H9 (cell line): ENCODE measurements around the gene NCOA1. TPM values are rescaled to one million over a fixed set of nuclear protein-coding genes. Genes with fewer than 3 reads are reported as not detected.

Source experiments
- DNase-seq: peaks from one replicate; pipeline ENCODE4 v3.0.0-alpha.2; 2017
- H2AFZ ChIP-seq: one replicate; pipeline ENCODE4 v1.6.1; 2013; ENCODE audit warnings: mild to moderate bottlenecking, low read length, control low read depth, moderate library complexity
- H2AK5ac ChIP-seq: 2 replicates; pipeline ENCODE4 v1.6.1; 2013; ENCODE audit warnings: low read length, control low read depth, mixed read lengths; ENCODE audit not compliant: insufficient read length
- H2BK120ac ChIP-seq: one replicate; pipeline ENCODE4 v1.6.1; 2013; ENCODE audit warnings: low read depth, mild to moderate bottlenecking, low read length, control low read depth, inconsistent platforms; ENCODE audit not compliant: poor library complexity, severe bottlenecking
- H2BK12ac ChIP-seq: 2 replicates; pipeline ENCODE4 v1.6.1; 2013; ENCODE audit warnings: low read length, control low read depth, mixed read lengths, low read depth; ENCODE audit not compliant: insufficient read length
- H2BK15ac ChIP-seq: 2 replicates; pipeline ENCODE4 v1.6.1; 2013; ENCODE audit warnings: low read depth, low read length, control low read depth
- H2BK20ac ChIP-seq: one replicate; pipeline ENCODE4 v1.6.1; 2013; ENCODE audit warnings: low read depth, mild to moderate bottlenecking, low read length, control low read depth, inconsistent platforms; ENCODE audit not compliant: poor library complexity, severe bottlenecking
- H2BK5ac ChIP-seq: 2 replicates; pipeline ENCODE4 v1.6.1; 2013; ENCODE audit warnings: low read length, control low read depth, mixed read lengths; ENCODE audit not compliant: insufficient read length
- H3K14ac ChIP-seq: 2 replicates; pipeline ENCODE4 v1.6.1; 2013; ENCODE audit warnings: low read length, control low read depth; ENCODE audit not compliant: insufficient read depth
- H3K18ac ChIP-seq: 2 replicates; pipeline ENCODE4 v1.6.1; 2013; ENCODE audit warnings: low read depth, mild to moderate bottlenecking, mixed read lengths, low read length, control low read depth; ENCODE audit not compliant: insufficient read length
- H3K23ac ChIP-seq: 2 replicates; pipeline ENCODE4 v1.6.1; 2013; ENCODE audit warnings: low read length, control low read depth, mixed read lengths, low read depth; ENCODE audit not compliant: insufficient read length
- H3K23me2 ChIP-seq: 2 replicates; pipeline ENCODE4 v1.6.1; 2013; ENCODE audit warnings: low read depth, mild to moderate bottlenecking, mixed read lengths, low read length, control low read depth; ENCODE audit not compliant: insufficient read length, poor library complexity, severe bottlenecking
- H3K27ac ChIP-seq: 2 replicates; pipeline ENCODE4 v1.5.1; 2013; ENCODE audit warnings: low read length, control low read depth, mixed read lengths, low read depth; ENCODE audit not compliant: insufficient read length
- H3K27me3 ChIP-seq: 2 replicates; pipeline ENCODE4 v1.6.1; 2013; ENCODE audit warnings: low read length, control low read depth, inconsistent platforms; ENCODE audit not compliant: insufficient read depth
- H3K4ac ChIP-seq: 2 replicates; pipeline ENCODE4 v1.6.1; 2013; ENCODE audit warnings: low read depth, mild to moderate bottlenecking, control low read depth, inconsistent platforms, low read length, moderate library complexity
- H3K4me1 ChIP-seq: 2 replicates; pipeline ENCODE4 v1.6.1; 2013; ENCODE audit warnings: low read length, control low read depth, inconsistent platforms; ENCODE audit not compliant: insufficient read depth
- H3K4me2 ChIP-seq: 2 replicates; pipeline ENCODE4 v1.6.1; 2013; ENCODE audit warnings: low read length, control low read depth, mixed read lengths; ENCODE audit not compliant: insufficient read length, insufficient read depth
- H3K56ac ChIP-seq: 2 replicates; pipeline ENCODE4 v1.6.1; 2013; ENCODE audit warnings: low read depth, mild to moderate bottlenecking, mixed read lengths, low read length, control low read depth; ENCODE audit not compliant: insufficient read length
- H3K79me1 ChIP-seq: 2 replicates; pipeline ENCODE4 v1.6.1; 2013; ENCODE audit warnings: low read depth, mild to moderate bottlenecking, moderate library complexity, low read length, control low read depth, inconsistent platforms; ENCODE audit not compliant: insufficient read depth, poor library complexity, severe bottlenecking
- H3K79me2 ChIP-seq: 2 replicates; pipeline ENCODE4 v1.6.1; 2013; ENCODE audit warnings: low read length, control low read depth, inconsistent platforms; ENCODE audit not compliant: insufficient read depth
- H3K9ac ChIP-seq: 2 replicates; pipeline ENCODE4 v1.6.1; 2013; ENCODE audit warnings: low read length, control low read depth, mixed read lengths; ENCODE audit not compliant: insufficient read length; ENCODE audit errors: extremely low read depth
- H3K9me3 ChIP-seq: one replicate; pipeline ENCODE4 v1.6.1; 2013; ENCODE audit warnings: low read depth, low read length, inconsistent platforms; ENCODE audit not compliant: control insufficient read depth
- H3T11ph ChIP-seq: one replicate; pipeline ENCODE4 v1.6.1; 2013; ENCODE audit warnings: mild to moderate bottlenecking, low read length, control low read depth, inconsistent platforms
- H4K20me1 ChIP-seq: one replicate; pipeline ENCODE4 v1.6.1; 2013; ENCODE audit not compliant: control insufficient read depth, insufficient read length, insufficient read depth
- H4K5ac ChIP-seq: 2 replicates; pipeline ENCODE4 v1.6.1; 2013; ENCODE audit warnings: low read depth, mild to moderate bottlenecking, mixed read lengths, low read length, control low read depth; ENCODE audit not compliant: insufficient read length
- H4K8ac ChIP-seq: replicated peaks from 2 replicates; pipeline ENCODE4 v1.6.1; 2013; ENCODE audit warnings: low read length, control low read depth, mixed read lengths, low read depth; ENCODE audit not compliant: insufficient read length
- H4K91ac ChIP-seq: 2 replicates; pipeline ENCODE4 v1.6.1; 2013; ENCODE audit warnings: low read depth, mild to moderate bottlenecking, moderate library complexity, mixed read lengths, low read length, control low read depth; ENCODE audit not compliant: insufficient read length
- H3K27ac Mint-ChIP-seq, 3 experiments: 2 replicates in 2 of 3; 3 replicates in 1 of 3; pipeline ENCODE4 v1.8.0; 2020 to 2021; ENCODE audit warnings: mixed read lengths in 3 of 3, mild to moderate bottlenecking in 1 of 3, moderate library complexity in 1 of 3
- H3K27me3 Mint-ChIP-seq: 2 replicates; pipeline ENCODE4 v1.8.0; 2021; ENCODE audit warnings: low read depth, mild to moderate bottlenecking, moderate library complexity, mixed read lengths
- H3K36me3 Mint-ChIP-seq, 3 experiments: 2 replicates in 2 of 3; 3 replicates in 1 of 3; pipeline ENCODE4 v1.8.0; 2020 to 2021; ENCODE audit warnings: low read depth in 3 of 3, mixed read lengths in 3 of 3; ENCODE audit not compliant: insufficient read depth in 1 of 3
- H3K4me1 Mint-ChIP-seq, 2 experiments: 2 replicates each; pipeline ENCODE4 v1.8.0; 2020; ENCODE audit warnings: mixed read lengths in 2 of 2
- H3K4me3 Mint-ChIP-seq, 2 experiments: 2 replicates in 1 of 2; 3 replicates in 1 of 2; pipeline ENCODE4 v1.8.0; 2020 to 2021; ENCODE audit warnings: mild to moderate bottlenecking in 2 of 2, mixed read lengths in 2 of 2, moderate library complexity in 1 of 2
- H3K9me3 Mint-ChIP-seq, 2 experiments: 2 replicates in 1 of 2; 3 replicates in 1 of 2; pipeline ENCODE4 v1.8.0; 2020; ENCODE audit warnings: mild to moderate bottlenecking in 2 of 2, mixed read lengths in 2 of 2, moderate library complexity in 1 of 2
- WGBS: extraction: QIAGEN DNeasy Blood & Tissue Kit; methylation state at CpG from one replicate; pipeline ENCODE4 v1.1.7; 2013; ENCODE audit warnings: missing lambda C conversion rate, low lambda C conversion rate, mixed read lengths; ENCODE audit not compliant: insufficient read length; ENCODE audit errors: extremely low coverage; 5-methylcytosine and 5-hydroxymethylcytosine counted together
- total RNA-seq: library from RNA; stranded (reverse); gene quantifications from 2 replicates; pipeline ENCODE4 v1.2.1, GENCODE V29; 2021
- TF ChIP-seq, protein P1 (sequence below): fragments of 200-600 bp; sonication (generic); conservative IDR thresholded peaks from 3 replicates; pipeline ENCODE4 v1.8.0; 2021; ENCODE audit warnings: antibody characterized with exemption, mild to moderate bottlenecking

NCOA1 gene
- total RNA-seq, 1 experiment from 2014 or later: 14.8 TPM

- no peak overlapping the region for H2AFZ ChIP-seq
- no peak overlapping the region for H2BK12ac ChIP-seq
- H4K8ac ChIP-seq: no peak overlapping the region
- no peak overlapping the region for H3K56ac ChIP-seq
- H3K79me1 ChIP-seq: no peaks in the 10 kb centered on the region
- no peaks in the 10 kb centered on the region for H3K27me3 ChIP-seq
- no peak overlapping the region for H3K14ac ChIP-seq
- H3K4me3 Mint-ChIP-seq: no peak overlapping the region
- H3K36me3 Mint-ChIP-seq: peaks cover 7 to 19% (median 17%) of the 10 kb centered on the region in 3 experiments
- no peak overlapping the region for H2BK120ac ChIP-seq
- H4K91ac ChIP-seq: no peak overlapping the region
- H3K79me2 ChIP-seq: no peaks in the 10 kb centered on the region
- no peak overlapping the region for H3K4me2 ChIP-seq
- H3K23me2 ChIP-seq: no peaks in the 10 kb centered on the region
- no CpG with 5 or more reads among the region's 7 CpGs for WGBS
- H4K5ac ChIP-seq: no peak overlapping the region
- H2BK5ac ChIP-seq: no peak overlapping the region
- H4K20me1 ChIP-seq: no peaks in the 10 kb centered on the region
- H2BK15ac ChIP-seq: no peak overlapping the region
- TF ChIP-seq, protein P1, sequence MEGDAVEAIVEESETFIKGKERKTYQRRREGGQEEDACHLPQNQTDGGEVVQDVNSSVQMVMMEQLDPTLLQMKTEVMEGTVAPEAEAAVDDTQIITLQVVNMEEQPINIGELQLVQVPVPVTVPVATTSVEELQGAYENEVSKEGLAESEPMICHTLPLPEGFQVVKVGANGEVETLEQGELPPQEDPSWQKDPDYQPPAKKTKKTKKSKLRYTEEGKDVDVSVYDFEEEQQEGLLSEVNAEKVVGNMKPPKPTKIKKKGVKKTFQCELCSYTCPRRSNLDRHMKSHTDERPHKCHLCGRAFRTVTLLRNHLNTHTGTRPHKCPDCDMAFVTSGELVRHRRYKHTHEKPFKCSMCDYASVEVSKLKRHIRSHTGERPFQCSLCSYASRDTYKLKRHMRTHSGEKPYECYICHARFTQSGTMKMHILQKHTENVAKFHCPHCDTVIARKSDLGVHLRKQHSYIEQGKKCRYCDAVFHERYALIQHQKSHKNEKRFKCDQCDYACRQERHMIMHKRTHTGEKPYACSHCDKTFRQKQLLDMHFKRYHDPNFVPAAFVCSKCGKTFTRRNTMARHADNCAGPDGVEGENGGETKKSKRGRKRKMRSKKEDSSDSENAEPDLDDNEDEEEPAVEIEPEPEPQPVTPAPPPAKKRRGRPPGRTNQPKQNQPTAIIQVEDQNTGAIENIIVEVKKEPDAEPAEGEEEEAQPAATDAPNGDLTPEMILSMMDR: no peak
- H3K4me1 ChIP-seq: no peaks in the 10 kb centered on the region
- DNase-seq: peak; percentile 44
- no peak overlapping the region for H3K23ac ChIP-seq
- no peak overlapping the region for H3K9ac ChIP-seq
- no peaks in the 10 kb centered on the region for H3K9me3 ChIP-seq
- H3K27ac ChIP-seq: no peak overlapping the region
- H3K27ac Mint-ChIP-seq: no peak overlapping the region
- H3K18ac ChIP-seq: no peak overlapping the region
- no peaks in the 10 kb centered on the region; the same call in 1 of the 2 replicates for H3K27me3 Mint-ChIP-seq
- peaks cover 0 to 3% of the 10 kb centered on the region in 2 experiments; a peak in 1 of 5 replicates for H3K9me3 Mint-ChIP-seq
- no peak overlapping the region for H2BK20ac ChIP-seq
- H3K4ac ChIP-seq: no peak overlapping the region
- no peak overlapping the region for H2AK5ac ChIP-seq
- peaks cover 8 to 11% of the 10 kb centered on the region in 2 experiments for H3K4me1 Mint-ChIP-seq
- H3T11ph ChIP-seq: no peak overlapping the region
These were observed 277.5 kb downstream of the NCOA1 start for GRCh38 chr2:24768601-24769000.
